Activated CD8-positive, alpha-beta memory T cell treated with anti-CD3 and anti-CD28 coated beads, Interleukin-2, amount 10 ng/mL, durations not matched to agents 7 days and 5 days (primary cell): Measurements from ENCODE around the gene HSF5. TPM values are rescaled to one million over a fixed set of nuclear protein-coding genes. Genes with fewer than 3 reads are reported as not detected.

Experiments used
- ATAC-seq: fragments of 150-1000 bp; cut with Tn5 transposase; one replicate; pipeline ENCODE4 v1.10.0; 2021; ENCODE audit warnings: moderate library complexity
- CTCF ChIA-PET: fragments of 350-600 bp; sonication (Branson Sonifier 250); formaldehyde crosslinking; loops from one replicate; lab custom pipeline; 2021; ENCODE audit warnings: antibody characterized with exemption; lab: Charles Lee
- DNase-seq: peaks from one replicate; pipeline ENCODE4 v3.0.0-alpha.2; 2020
- H3K27ac Mint-ChIP-seq: one replicate; pipeline ENCODE4 v1.8.0; 2021; ENCODE audit warnings: mild to moderate bottlenecking, mixed read lengths
- H3K27me3 Mint-ChIP-seq: one replicate; pipeline ENCODE4 v1.8.0; 2021; ENCODE audit warnings: mixed read lengths
- H3K36me3 Mint-ChIP-seq: one replicate; pipeline ENCODE4 v1.8.0; 2021; ENCODE audit warnings: mild to moderate bottlenecking, mixed read lengths
- H3K4me1 Mint-ChIP-seq: one replicate; pipeline ENCODE4 v1.8.0; 2021; ENCODE audit warnings: mixed read lengths
- H3K4me3 Mint-ChIP-seq: one replicate; pipeline ENCODE4 v1.8.0; 2021; ENCODE audit warnings: mild to moderate bottlenecking, moderate library complexity, mixed read lengths
- H3K9me3 Mint-ChIP-seq: one replicate; pipeline ENCODE4 v1.8.0; 2022; ENCODE audit warnings: low read depth, mixed read lengths
- total RNA-seq, 2 experiments: library from RNA; stranded (reverse); gene quantifications; one replicate each; pipeline ENCODE4 v1.2.3, GENCODE V29; 2021

Gene HSF5
- total RNA-seq, 2 experiments from 2014 or later: 0.41 to 0.61 TPM

DNA sequence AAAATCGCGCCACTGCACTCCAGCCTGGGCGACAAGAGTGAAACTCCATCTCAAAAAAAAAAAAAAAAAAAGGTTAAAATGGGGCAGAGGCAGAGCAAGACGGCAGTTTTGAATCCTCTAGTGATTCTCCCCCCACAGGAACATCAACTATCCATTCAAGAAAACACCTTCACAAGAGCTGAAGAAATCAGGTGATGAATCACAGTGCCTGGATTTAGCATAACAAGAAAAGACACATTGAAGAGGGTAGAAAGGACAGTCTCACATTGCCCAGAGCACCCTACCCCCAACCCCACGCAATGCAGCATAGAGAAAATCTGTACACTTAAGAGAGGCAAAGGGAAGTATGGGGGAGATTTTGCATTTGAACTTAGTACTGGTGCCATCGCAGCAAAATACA lies 42.1 kb downstream of the HSF5 start:
- Mint-ChIP-seq H3K27ac (no peak overlapping the region), H3K4me3 (no peak overlapping the region), H3K27me3 (no peaks in the 10 kb centered on the region), H3K4me1 (peaks cover 5% of the 10 kb centered on the region), H3K36me3 (no peaks in the 10 kb centered on the region), H3K9me3 (no peaks in the 10 kb centered on the region)
- CTCF ChIA-PET: interaction anchor here (1.3 to 3.6 kb wide), 4 partner anchors 8 to 142 kb away, joined by 3 to 25 read pairs (median 8); no protein-coding TSS in a partner anchor
- DNase-seq (no peak), ATAC-seq (no peak)

DNA sequence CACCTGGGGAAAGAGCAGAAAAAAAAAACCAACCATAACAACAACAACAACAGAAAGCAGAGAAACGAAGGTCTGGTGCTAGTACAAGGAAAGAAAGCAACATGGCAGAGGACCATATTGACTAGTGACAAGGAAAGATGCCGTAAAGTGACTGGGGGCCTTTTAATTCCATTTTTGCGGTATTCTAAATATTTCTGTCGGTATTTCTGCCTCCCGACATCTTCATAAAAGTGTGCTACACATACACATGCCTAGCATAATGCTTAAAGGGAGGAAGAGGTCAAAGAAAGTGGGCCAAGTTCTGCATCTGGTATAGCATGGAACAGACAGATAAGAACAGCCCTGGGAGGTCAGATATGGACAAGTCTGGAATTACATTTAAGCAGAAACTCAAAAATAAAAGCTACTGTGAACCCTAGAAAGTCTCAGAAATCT lies 51.4 kb downstream of the HSF5 start:
- Mint-ChIP-seq H3K27ac (no peak overlapping the region), H3K27me3 (peaks cover 2% of the 10 kb centered on the region), H3K9me3 (no peaks in the 10 kb centered on the region), H3K4me1 (no peaks in the 10 kb centered on the region), H3K4me3 (no peak overlapping the region), H3K36me3 (no peaks in the 10 kb centered on the region)
- CTCF ChIA-PET: interaction anchor here (0.6 kb wide), 1 partner anchor 206 kb away, joined by 3 read pairs; no protein-coding TSS in a partner anchor
- no peak for DNase-seq
- ATAC-seq: no peak

DNA sequence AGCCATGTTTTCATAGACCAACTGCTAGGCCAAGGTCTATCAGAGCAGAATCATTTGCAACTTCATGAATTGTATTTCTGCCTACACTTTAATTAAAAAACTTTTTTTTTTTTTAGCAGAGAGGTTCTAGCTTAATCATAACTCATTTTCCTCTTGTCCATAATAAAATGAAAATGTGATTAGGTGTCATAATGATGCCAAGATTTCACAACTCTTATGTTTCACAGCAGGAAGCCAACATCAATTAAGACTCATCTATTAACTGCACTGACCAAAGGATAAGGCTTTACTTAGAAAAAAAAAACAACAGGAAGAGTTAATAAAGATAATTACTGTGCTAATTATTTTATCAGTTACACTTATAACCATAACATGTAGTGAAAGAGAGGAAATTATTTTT lies 52.0 kb downstream of the HSF5 start:
- Mint-ChIP-seq H3K27me3 (peaks cover 2% of the 10 kb centered on the region), H3K4me1 (no peaks in the 10 kb centered on the region), H3K9me3 (no peaks in the 10 kb centered on the region), H3K4me3 (no peak overlapping the region), H3K27ac (no peak overlapping the region), H3K36me3 (no peaks in the 10 kb centered on the region)
- no peak for ATAC-seq
- DNase-seq: no peak
- CTCF ChIA-PET: interaction anchor here (0.9 to 1.2 kb wide), 3 partner anchors 10 to 236 kb away, joined by 3 to 4 read pairs (median 3); no protein-coding TSS in a partner anchor

DNA sequence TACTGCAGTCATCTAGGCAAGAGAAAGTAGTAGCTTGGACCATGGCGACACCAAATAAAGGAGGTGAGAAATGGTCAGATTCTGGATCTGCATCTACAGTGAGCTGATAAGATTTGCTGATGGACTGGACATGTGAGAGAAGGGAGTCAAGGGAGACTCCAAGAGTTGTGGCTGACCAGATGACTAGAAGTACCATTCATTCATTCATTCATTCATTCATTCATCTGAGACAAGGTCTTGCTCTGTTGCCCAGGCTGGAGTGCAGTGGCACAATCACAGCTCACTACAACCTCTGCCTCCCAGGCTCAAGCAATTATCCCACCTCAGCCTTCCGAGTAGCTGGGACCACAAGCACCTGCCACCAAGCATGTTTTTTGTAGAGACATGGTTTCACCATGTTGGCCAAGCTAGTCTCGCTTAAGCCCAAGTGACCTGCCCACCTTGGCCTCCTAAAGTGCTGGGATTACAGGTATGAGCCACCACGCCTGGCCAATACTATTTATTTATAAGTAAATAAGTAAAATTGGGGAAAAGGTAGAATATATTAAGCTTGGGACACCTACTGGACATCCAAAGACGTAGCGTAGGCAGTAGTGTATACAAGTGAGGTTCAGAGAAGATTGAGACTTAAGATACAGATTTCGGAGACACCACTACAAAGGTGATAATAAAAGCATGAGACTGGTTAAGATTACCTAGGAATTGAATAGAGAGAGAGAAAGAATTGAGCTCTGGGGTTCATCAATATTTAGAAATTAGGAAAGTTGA lies 55.2 kb downstream of the HSF5 start:
- H3K4me1 Mint-ChIP-seq: peaks cover 1% of the 10 kb centered on the region
- no peaks in the 10 kb centered on the region for H3K9me3 Mint-ChIP-seq
- CTCF ChIA-PET: interaction anchor here (0.7 to 1.1 kb wide), 5 partner anchors 12 to 120 kb away, joined by 3 to 4 read pairs (median 3); partner anchors contain the start of gene SUPT4H1
- no peak overlapping the region for H3K27ac Mint-ChIP-seq
- no peaks in the 10 kb centered on the region for H3K27me3 Mint-ChIP-seq
- no peaks in the 10 kb centered on the region for H3K36me3 Mint-ChIP-seq
- no peak for DNase-seq
- no peak for ATAC-seq
- H3K4me3 Mint-ChIP-seq: no peak overlapping the region

DNA sequence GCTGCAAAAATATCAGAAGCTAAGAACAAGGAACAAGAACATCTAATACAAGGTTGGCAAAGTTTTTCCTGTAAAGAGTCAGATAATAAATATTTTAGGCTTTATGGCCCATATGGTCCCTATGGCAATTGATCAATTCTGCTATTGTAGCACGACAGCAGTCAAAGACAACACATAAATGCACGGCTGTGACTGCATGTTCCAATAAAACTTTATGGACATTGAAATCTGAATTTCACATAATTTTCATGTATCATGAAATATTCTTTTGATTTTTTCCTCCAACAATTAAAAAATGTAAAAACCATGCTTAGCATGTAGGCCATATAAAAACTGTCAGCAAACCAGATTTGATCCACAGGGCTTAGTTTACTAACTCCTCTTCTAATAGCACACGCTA lies 60.4 kb downstream of the HSF5 start:
- H3K36me3 Mint-ChIP-seq: no peaks in the 10 kb centered on the region
- H3K4me3 Mint-ChIP-seq: no peak overlapping the region
- H3K9me3 Mint-ChIP-seq: no peaks in the 10 kb centered on the region
- peaks cover 2% of the 10 kb centered on the region for H3K4me1 Mint-ChIP-seq
- DNase-seq (no peak), ATAC-seq (no peak)
- no peak overlapping the region for H3K27ac Mint-ChIP-seq
- CTCF ChIA-PET: interaction anchor here (2.0 kb wide), 1 partner anchor 111 kb away, joined by 6 read pairs; no protein-coding TSS in a partner anchor
- H3K27me3 Mint-ChIP-seq: no peaks in the 10 kb centered on the region

DNA sequence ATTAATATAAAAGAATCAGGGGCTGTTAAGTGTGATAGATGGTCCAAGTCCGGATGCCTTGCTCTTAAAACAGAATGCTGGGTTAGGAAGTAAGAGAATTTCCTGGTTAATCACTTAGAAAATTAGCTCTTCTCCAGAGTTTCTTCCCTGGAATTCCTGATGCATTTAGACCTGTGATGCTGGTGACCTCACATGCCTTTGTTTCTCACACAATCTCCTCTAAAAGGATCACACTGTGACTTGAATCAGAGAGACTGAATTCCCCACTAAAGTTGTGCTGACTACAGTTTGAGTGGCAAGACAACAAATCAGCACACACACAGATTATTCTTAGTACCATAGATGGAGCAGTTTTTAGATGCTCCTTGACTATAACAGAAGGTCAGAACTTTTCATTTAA lies 66.5 kb downstream of the HSF5 start:
- ATAC-seq (no peak), DNase-seq (no peak)
- Mint-ChIP-seq H3K36me3 (no peaks in the 10 kb centered on the region), H3K4me1 (peaks cover 16% of the 10 kb centered on the region), H3K27ac (no peak overlapping the region), H3K9me3 (no peaks in the 10 kb centered on the region), H3K27me3 (peaks cover 2% of the 10 kb centered on the region), H3K4me3 (no peak overlapping the region)
- CTCF ChIA-PET: interaction anchor here (1.1 to 2.5 kb wide), 2 partner anchors 12 to 118 kb away, joined by 3 to 8 read pairs; no protein-coding TSS in a partner anchor

DNA sequence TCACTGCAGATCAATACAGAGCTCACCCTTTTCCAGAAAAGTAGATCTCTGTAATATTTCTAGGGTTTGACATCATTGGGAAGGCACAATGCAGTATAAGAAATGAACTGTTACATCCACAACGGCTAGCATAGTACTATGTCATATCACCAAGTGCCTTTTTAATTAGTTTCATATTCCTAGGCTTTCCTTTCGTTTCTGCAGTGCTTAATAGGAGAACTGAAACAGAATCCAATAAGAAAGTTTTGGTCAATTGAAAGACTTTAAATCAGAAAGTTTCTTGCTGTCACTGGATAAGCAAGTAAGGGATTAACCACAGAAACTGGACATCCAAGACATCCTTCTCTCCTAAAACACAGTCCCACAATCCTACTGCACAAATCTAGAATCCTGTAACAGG lies 67.4 kb downstream of the HSF5 start:
- H3K27me3 Mint-ChIP-seq: peaks cover 2% of the 10 kb centered on the region
- no peak overlapping the region for H3K4me3 Mint-ChIP-seq
- H3K27ac Mint-ChIP-seq: no peak overlapping the region
- H3K36me3 Mint-ChIP-seq: no peaks in the 10 kb centered on the region
- no peak for ATAC-seq
- CTCF ChIA-PET: interaction anchor here (0.6 to 2.5 kb wide), 7 partner anchors 13 to 545 kb away, joined by 3 to 9 read pairs (median 3); no protein-coding TSS in a partner anchor
- H3K9me3 Mint-ChIP-seq: no peaks in the 10 kb centered on the region
- no peak for DNase-seq
- H3K4me1 Mint-ChIP-seq: peaks cover 16% of the 10 kb centered on the region

DNA sequence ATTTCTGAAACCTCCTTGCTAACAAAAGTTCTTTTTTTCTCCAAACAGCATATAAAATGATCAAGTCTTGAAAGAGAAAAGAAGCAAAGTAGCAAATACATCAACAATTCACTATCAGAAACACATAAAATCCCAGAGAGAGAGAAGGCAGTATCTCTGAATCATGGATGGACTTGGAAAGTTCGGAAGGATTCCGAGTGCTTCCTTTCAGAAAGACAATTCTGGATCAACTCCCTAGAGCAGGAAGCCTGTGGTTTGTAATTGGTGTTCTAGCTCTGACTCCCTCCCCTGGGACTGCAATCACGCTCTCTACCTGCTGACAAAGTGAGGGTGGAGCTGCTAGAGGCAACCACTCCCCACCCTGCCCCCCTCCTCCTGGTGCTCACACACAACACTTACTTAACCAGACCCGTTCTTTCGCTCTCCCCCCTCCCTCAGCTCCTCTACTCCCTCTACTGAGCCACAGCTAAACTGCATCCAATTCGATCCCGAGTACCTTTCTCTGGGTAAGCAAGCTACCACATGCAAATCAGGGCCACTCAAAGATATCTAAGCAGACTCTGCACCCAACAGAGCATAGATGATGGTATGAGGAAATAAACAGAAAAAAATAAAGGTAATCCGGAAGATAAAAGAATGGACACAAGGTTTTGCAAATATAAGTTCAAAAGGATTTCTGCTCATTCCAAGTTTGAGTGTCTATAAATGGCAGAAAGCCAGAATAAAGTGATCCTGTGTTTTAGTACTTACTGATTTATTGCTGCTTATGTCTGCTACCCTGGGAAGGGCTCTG lies 70.7 kb downstream of the HSF5 start, which contains the start of gene RNF43:
Gene RNF43, minus strand, starts transcription at position 235 of the 793 bp plus-strand sequence. CDS start 1,957 bp downstream, outside the sequence.
- Mint-ChIP-seq H3K4me1 (peaks cover 24% of the 10 kb centered on the region), H3K27ac (no peak within 1 kb of the TSS), H3K9me3 (no peaks in the 10 kb centered on the region), H3K4me3 (no peak within 1 kb of the TSS), H3K27me3 (peaks cover 2% of the 10 kb centered on the region), H3K36me3 (no peaks in the 10 kb centered on the region)
- CTCF ChIA-PET: interaction anchor here (0.6 to 1.9 kb wide), 28 partner anchors 9 to 474 kb away, joined by 3 to 20 read pairs (median 4); partner anchors contain the start of gene SUPT4H1
- peak; percentile 99 for ATAC-seq
- DNase-seq: peak; percentile 90

GRCh38 chr17:58416937-58417299 lies 71.3 kb downstream of the HSF5 start:
- peaks cover 2% of the 10 kb centered on the region for H3K27me3 Mint-ChIP-seq
- CTCF ChIA-PET: interaction anchor here (0.7 to 1.9 kb wide), 20 partner anchors 9 to 217 kb away, joined by 3 to 20 read pairs (median 5); partner anchors contain the start of gene SUPT4H1
- no peak overlapping the region for H3K4me3 Mint-ChIP-seq
- peaks cover 30% of the 10 kb centered on the region for H3K4me1 Mint-ChIP-seq
- ATAC-seq (no peak), DNase-seq (no peak)
- H3K36me3 Mint-ChIP-seq: no peaks in the 10 kb centered on the region
- no peaks in the 10 kb centered on the region for H3K9me3 Mint-ChIP-seq
- no peak overlapping the region for H3K27ac Mint-ChIP-seq

DNA sequence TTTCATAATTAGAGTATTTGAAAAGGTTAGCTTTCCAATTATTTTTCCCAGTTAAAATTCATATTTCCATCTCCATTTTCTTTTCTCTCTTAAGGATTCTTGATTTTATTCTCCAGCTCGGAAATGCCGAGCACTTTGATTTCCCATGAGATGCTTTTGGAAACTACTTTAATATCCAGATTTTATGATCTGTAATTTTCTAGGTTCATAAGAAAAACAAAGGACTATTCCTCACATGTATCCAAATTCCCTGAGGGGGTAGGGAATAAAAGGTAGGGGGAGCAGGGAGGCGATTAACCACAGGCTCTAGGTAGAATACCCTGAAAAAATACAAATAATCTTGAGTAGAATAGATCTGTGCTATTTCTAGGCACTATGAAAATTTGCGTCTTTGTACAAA lies 71.8 kb downstream of the HSF5 start:
- no peaks in the 10 kb centered on the region for H3K9me3 Mint-ChIP-seq
- H3K27ac Mint-ChIP-seq: no peak overlapping the region
- CTCF ChIA-PET: interaction anchor here (0.6 to 1.9 kb wide), 9 partner anchors 10 to 216 kb away, joined by 4 to 20 read pairs (median 6); partner anchors contain the start of genes HSF5 and SUPT4H1
- H3K4me3 Mint-ChIP-seq: no peak overlapping the region
- H3K36me3 Mint-ChIP-seq: no peaks in the 10 kb centered on the region
- DNase-seq (no peak), ATAC-seq (no peak)
- peaks cover 32% of the 10 kb centered on the region for H3K4me1 Mint-ChIP-seq
- H3K27me3 Mint-ChIP-seq: peaks cover 2% of the 10 kb centered on the region

DNA sequence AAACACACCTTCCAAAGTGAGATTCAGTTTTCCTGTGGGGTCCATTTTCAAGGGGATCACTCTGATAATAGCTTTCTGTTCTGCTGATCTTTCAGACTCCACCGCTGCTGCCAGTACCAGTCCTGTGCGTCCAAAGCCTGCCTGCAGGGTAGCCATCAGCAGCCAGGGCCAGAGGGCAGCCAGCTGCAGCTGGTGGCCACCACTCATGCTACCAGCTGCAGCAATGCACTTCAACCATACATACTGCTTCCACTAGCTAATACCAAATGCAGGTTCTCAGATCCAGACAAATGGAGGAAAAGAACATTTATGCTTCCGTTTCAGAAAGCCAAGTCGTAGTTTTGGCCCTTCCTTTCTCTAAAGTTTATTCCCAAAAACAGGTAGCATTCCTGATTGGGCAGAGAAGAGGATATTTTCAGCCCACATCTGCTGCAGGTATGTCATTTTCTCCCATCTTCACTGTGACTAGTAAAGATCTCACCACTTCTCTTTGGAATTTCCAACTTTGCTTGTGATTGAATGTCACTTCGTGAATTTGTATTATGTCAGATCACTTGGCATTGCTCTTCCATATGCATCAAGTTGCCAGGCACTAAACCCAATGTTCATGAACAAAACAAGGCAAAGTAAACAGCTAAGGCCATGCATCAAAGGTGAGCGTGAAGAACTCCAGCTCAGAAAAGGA lies 72.7 kb downstream of the HSF5 start:
- no peak for DNase-seq
- Mint-ChIP-seq H3K27me3 (no peaks in the 10 kb centered on the region), H3K9me3 (no peaks in the 10 kb centered on the region), H3K36me3 (no peaks in the 10 kb centered on the region), H3K27ac (no peak overlapping the region), H3K4me3 (no peak overlapping the region), H3K4me1 (peaks cover 32% of the 10 kb centered on the region)
- CTCF ChIA-PET: interaction anchor here (0.6 to 1.9 kb wide), 12 partner anchors 10 to 215 kb away, joined by 3 to 8 read pairs (median 4); partner anchors contain the start of gene HSF5
- ATAC-seq: no peak

DNA sequence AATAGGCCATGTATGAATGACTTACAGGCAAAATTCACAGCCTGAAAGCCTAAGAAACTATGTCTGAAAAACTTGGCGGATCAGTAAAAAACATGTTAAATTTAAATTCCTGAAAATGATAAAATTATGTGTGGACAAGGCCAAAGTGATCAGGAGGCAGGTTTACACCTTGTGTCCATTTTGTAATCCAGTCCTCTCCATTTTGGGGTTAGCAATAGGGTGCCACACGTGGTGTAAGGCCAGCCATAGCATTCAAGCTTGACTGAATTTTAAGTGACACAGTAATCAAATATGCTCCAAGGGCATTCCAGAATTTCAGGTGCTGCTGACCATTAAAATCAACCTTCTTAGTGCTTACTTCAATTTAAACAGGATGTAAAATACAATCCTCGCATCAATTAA lies 73.6 kb downstream of the HSF5 start:
- CTCF ChIA-PET: interaction anchor here (0.6 to 2.7 kb wide), 12 partner anchors 11 to 480 kb away, joined by 3 to 14 read pairs (median 4); no protein-coding TSS in a partner anchor
- no peaks in the 10 kb centered on the region for H3K9me3 Mint-ChIP-seq
- H3K36me3 Mint-ChIP-seq: no peaks in the 10 kb centered on the region
- no peak for DNase-seq
- H3K4me3 Mint-ChIP-seq: no peak overlapping the region
- no peak for ATAC-seq
- H3K27me3 Mint-ChIP-seq: no peaks in the 10 kb centered on the region
- H3K27ac Mint-ChIP-seq: no peak overlapping the region
- peaks cover 32% of the 10 kb centered on the region for H3K4me1 Mint-ChIP-seq
